HG02759 (cell line): ENCODE measurements around the gene CD80.

Experiments used
- ATAC-seq: cut with Tn5 transposase; IDR thresholded peaks from one replicate; pipeline ENCODE4 v1.9.1; 2021; ENCODE audit warnings: mild to moderate bottlenecking, moderate library complexity; ENCODE audit not compliant: unreplicated experiment

Gene CD80

GRCh38 chr3:119500265-119500664, 59.1 kb downstream of the CD80 start:
- no peak for ATAC-seq

- ATAC-seq: peak; percentile 99
Measured at GRCh38 chr3:119498186-119499011, 61.0 kb downstream of the CD80 start, which contains the start of gene TIMMDC1. Gene TIMMDC1 (plus strand): TSS chr3:119498547. CDS start chr3:119498734, 187 bp downstream.

GRCh38 chr3:119497820-119498185, 61.6 kb downstream of the CD80 start:
- ATAC-seq: peak; percentile 28

- ATAC-seq: no peak
Measured at GRCh38 chr3:119494597-119494996, 64.8 kb downstream of the CD80 start.

- ATAC-seq: no peak
Measured at GRCh38 chr3:119492810-119493209, 66.6 kb downstream of the CD80 start.

GRCh38 chr3:119492128-119492527, 67.3 kb downstream of the CD80 start:
- ATAC-seq: no peak

- ATAC-seq: no peak
Measured at GRCh38 chr3:119490153-119490552, 69.3 kb downstream of the CD80 start.

GRCh38 chr3:119485563-119485962, 73.9 kb downstream of the CD80 start:
- ATAC-seq: no peak

GRCh38 chr3:119483101-119483500, 76.3 kb downstream of the CD80 start:
- ATAC-seq: no peak

GRCh38 chr3:119481079-119481478, 78.3 kb downstream of the CD80 start:
- ATAC-seq: no peak
